Measurements from ENCODE around the gene ZNF417. TPM values are rescaled to one million over a fixed set of nuclear protein-coding genes. Genes with fewer than 3 reads are reported as not detected.
A peak's percentile ranks its signal among the peaks of the same experiment; 100 is the strongest.
"Not testable (repeated sequence)": the region's sequence is repeated elsewhere in the genome, so short reads cannot be mapped to it uniquely, and the experiment has no call there.

Gene ZNF417
- polyA plus RNA-seq, result 2.9 to 6.1 TPM (median 5.8 TPM) in 3 replicates
- polyA plus RNA-seq (2011; ENCODE audit: low read depth), result 1.7 TPM
- 1.1 and 1.7 TPM in 2 replicates for polyA plus RNA-seq (2011; cell fraction: cytosol; rRNA removed)
- polyA plus RNA-seq (2011; cell fraction: nucleus; rRNA removed), result 11.4 and 12.0 TPM in 2 replicates
- 3.0 and 3.1 TPM in 2 replicates for polyA plus RNA-seq (2012; ENCODE audit: low replicate concordance)
- 3.3 to 14.2 TPM (median 9.1 TPM) in 3 replicates for polyA minus RNA-seq
- 3.5 TPM for polyA minus RNA-seq (2011; cell fraction: cytosol; rRNA and poly(A)+ RNA removed)
- 7.9 and 17.8 TPM in 2 replicates for polyA minus RNA-seq (2011; cell fraction: nucleus; rRNA and poly(A)+ RNA removed)

DNA sequence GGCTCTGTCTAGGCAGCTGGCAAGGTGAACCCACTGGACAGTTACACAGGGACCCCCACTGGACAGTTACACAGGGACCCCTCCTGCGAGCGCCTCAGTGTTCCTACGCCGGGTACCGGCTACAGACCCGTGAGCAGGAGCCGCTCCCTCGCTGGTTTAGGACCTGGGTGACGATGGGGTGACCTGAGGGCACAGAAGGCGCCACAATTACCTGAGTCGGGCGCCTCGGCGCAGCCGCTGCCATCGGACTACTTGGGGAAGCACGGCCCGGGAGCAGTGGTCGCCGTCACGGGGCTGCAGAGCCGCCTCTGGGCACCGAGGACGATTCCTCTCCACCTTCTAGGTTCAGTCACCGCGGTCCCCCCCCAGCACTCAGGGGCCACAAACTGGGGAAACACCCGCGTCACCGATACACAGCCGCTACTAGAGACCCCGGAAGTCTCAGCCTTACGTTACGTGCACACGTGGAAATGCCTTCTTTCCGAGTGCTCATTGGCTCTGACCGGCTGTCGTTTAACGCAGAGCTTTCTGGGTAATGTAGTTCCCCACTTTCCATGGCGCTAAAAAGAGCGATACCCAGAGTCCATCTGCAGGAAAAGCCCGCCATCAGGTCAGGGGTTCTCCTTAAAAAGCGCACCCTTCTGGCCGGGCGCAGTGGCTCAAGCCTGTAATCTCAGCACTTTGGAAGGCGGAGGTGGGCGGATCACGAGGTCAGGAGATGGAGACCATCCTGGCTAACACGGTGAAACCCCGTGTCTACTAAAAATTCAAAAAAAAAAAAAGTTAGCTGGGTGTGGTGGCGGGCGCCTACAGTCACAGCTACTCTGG is at the start of gene ZNF417:
TSS of gene ZNF417 (minus strand) at position 425 of the 828 bp plus-strand sequence. CDS start at position 244, 181 bp downstream.
- Histone ChIP-seq H3K27ac (ENCODE audit: control insufficient read depth, insufficient read depth, low read length) (peak within 1 kb of the TSS; percentile 56), H3K4me3 (ENCODE audit: control insufficient read depth in 2 of 3, extremely low read depth in 1 of 3, insufficient read depth in 2 of 3, low read depth in 1 of 3, low read length in 3 of 3) (peak within 1 kb of the TSS; percentile 87 to 91 (median 90)), H2AFZ (ENCODE audit: control insufficient read depth, low read length) (peak within 1 kb of the TSS; percentile 75), H3K79me2 (ENCODE audit: control insufficient read depth, insufficient read depth, low read length) (peaks cover 32% of the 10 kb centered on the region), H3K9ac (ENCODE audit: control insufficient read depth, extremely low read depth, insufficient read depth, low read length) (peak within 1 kb of the TSS; percentile 86), H3K4me2 (ENCODE audit: control insufficient read depth, extremely low read depth, insufficient read depth, low read depth, low read length) (peak within 1 kb of the TSS; percentile 92)
- H3K4me1 ChIP-seq (ENCODE audit: control insufficient read depth, extremely low read depth, insufficient read depth, low read length); H3K9me1 ChIP-seq (ENCODE audit: control insufficient read depth, extremely low read depth, insufficient read depth, low read length); dilution Hi-C loops (cut with MboI; ENCODE audit: extremely low pct_ligation_motif_present, low sequenced_read_pairs); H3K27me3 ChIP-seq (ENCODE audit: control insufficient read depth, extremely low read depth, insufficient read depth, low read length); H4K20me1 ChIP-seq (ENCODE audit: control insufficient read depth, extremely low read depth, insufficient read depth, low read length); H3K9me3 ChIP-seq (ENCODE audit: control insufficient read depth, low read depth, low read length); H3K36me3 ChIP-seq (ENCODE audit: control insufficient read depth in 2 of 2, extremely low read depth in 1 of 2, insufficient read depth in 2 of 2, low read length in 2 of 2): not testable (repeated sequence)
- FAIRE-seq (peak; percentile 98), DNase-seq (ENCODE audit: low read depth, low spot score) (peak; percentile 68)
- TF ChIP-seq, protein P1, sequence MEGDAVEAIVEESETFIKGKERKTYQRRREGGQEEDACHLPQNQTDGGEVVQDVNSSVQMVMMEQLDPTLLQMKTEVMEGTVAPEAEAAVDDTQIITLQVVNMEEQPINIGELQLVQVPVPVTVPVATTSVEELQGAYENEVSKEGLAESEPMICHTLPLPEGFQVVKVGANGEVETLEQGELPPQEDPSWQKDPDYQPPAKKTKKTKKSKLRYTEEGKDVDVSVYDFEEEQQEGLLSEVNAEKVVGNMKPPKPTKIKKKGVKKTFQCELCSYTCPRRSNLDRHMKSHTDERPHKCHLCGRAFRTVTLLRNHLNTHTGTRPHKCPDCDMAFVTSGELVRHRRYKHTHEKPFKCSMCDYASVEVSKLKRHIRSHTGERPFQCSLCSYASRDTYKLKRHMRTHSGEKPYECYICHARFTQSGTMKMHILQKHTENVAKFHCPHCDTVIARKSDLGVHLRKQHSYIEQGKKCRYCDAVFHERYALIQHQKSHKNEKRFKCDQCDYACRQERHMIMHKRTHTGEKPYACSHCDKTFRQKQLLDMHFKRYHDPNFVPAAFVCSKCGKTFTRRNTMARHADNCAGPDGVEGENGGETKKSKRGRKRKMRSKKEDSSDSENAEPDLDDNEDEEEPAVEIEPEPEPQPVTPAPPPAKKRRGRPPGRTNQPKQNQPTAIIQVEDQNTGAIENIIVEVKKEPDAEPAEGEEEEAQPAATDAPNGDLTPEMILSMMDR (optimal IDR thresholded peaks at IDR 0.05 in 1 of 3, IDR thresholded peaks at IDR 0.05 in 1 of 3, conservative IDR thresholded peaks at IDR 0.05 in 1 of 3; ENCODE audit: extremely low read depth in 1 of 3, insufficient read depth in 2 of 3, low read length in 3 of 3), result peak in 2 of 3 experiments; percentile 10 to 26

DNA sequence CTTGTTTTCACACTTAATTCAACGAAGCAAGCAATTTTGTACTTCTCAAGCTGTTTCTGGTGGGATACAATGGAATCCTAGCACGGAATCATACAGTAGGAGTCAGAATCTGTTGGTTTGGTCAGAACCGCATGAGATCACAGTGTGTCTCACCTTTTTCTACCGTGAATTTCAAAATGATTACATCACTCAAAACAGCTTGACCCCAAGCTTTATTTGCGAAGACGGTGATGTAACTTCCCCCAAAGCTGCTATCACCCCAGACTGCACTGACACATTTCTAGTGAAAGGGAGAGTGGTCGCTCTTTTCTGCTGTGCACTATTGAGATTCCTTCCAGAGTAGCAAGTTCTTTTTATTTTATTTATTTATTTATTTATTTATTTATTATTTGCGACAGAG is 48.4 kb upstream of the ZNF417 start:
- no peak overlapping the region for H3K4me3 ChIP-seq (ENCODE audit: control insufficient read depth in 2 of 3, extremely low read depth in 1 of 3, insufficient read depth in 2 of 3, low read depth in 1 of 3, low read length in 3 of 3)
- TF ChIP-seq EZH2 (IDR thresholded peaks at IDR 0.05; ENCODE audit: low read length), result no peak
- TF ChIP-seq, protein P1 (optimal IDR thresholded peaks at IDR 0.05 in 1 of 3, IDR thresholded peaks at IDR 0.05 in 1 of 3, conservative IDR thresholded peaks at IDR 0.05 in 1 of 3; ENCODE audit: extremely low read depth in 1 of 3, insufficient read depth in 2 of 3, low read length in 3 of 3), result no peak
- H3K27ac ChIP-seq (ENCODE audit: control insufficient read depth, insufficient read depth, low read length), result no peak overlapping the region
- H3K27me3 ChIP-seq (ENCODE audit: control insufficient read depth, extremely low read depth, insufficient read depth, low read length), result no peaks in the 10 kb centered on the region
- H2AFZ ChIP-seq (ENCODE audit: control insufficient read depth, low read length), result no peak overlapping the region
- dilution Hi-C loops (cut with MboI; ENCODE audit: extremely low pct_ligation_motif_present, low sequenced_read_pairs), result no loop called here
- peaks cover 5% of the 10 kb centered on the region for H3K9me3 ChIP-seq (ENCODE audit: control insufficient read depth, low read depth, low read length)
- no peak for DNase-seq (ENCODE audit: low read depth, low spot score)
- no peaks in the 10 kb centered on the region for H3K4me1 ChIP-seq (ENCODE audit: control insufficient read depth, extremely low read depth, insufficient read depth, low read length)
- H3K36me3 ChIP-seq (ENCODE audit: control insufficient read depth in 2 of 2, extremely low read depth in 1 of 2, insufficient read depth in 2 of 2, low read length in 2 of 2), result no peaks in the 10 kb centered on the region
- H3K4me2 ChIP-seq (ENCODE audit: control insufficient read depth, extremely low read depth, insufficient read depth, low read depth, low read length), result no peak overlapping the region
- H3K79me2 ChIP-seq (ENCODE audit: control insufficient read depth, insufficient read depth, low read length), result no peaks in the 10 kb centered on the region
- FAIRE-seq, result no peak
- no peak overlapping the region for H3K9ac ChIP-seq (ENCODE audit: control insufficient read depth, extremely low read depth, insufficient read depth, low read length)
- H3K9me1 ChIP-seq (ENCODE audit: control insufficient read depth, extremely low read depth, insufficient read depth, low read length), result no peaks in the 10 kb centered on the region
- H4K20me1 ChIP-seq (ENCODE audit: control insufficient read depth, extremely low read depth, insufficient read depth, low read length), result no peaks in the 10 kb centered on the region

Measured in keratinocyte (primary cell).